Measurements from ENCODE around the gene CDCA5.

Gene CDCA5

DNA sequence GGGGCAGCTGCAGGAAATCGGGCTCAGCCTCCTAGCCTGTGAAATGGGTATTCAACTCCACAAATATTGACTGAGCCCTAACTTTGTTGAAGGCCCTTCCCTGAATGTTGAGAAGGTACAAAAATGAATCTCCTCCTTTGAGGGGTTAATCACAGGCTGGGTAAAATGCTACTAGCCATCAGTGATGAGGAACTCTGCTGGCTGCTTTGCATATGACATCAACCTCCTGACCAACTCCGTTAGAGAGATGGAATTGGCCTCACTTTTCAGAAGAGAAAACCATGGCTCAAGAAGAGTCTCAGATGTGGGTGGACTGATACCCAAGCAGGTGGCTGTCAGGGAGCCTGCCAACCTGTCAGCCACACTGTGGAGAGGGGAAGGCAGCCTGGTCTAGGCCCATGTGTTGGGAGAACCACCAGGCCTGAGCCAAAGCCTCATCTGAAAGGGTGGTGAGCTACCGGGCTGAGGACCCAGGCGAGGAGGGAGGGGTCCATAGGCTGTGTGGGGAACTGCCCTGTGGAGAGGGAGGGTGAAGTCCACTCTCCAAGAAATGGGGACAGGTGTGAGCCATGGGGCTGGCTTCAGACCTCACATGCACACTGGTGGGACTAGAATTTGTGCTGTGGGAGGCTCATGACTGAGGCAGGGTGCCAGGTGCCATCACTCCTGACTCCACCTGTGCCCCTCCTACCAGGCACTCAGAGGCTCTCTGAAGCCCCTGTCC lies 11.8 kb downstream of the CDCA5 start:
- no peak for DNase-seq (ENCODE audit: low read depth)

- DNase-seq (ENCODE audit: low read depth) = no peak
Observed at GRCh38 chr11:65069217-65069616, 14.6 kb downstream of the CDCA5 start.

- no peak for DNase-seq (ENCODE audit: low read depth)
Observed at GRCh38 chr11:65067446-65067845, 16.4 kb downstream of the CDCA5 start.

DNA sequence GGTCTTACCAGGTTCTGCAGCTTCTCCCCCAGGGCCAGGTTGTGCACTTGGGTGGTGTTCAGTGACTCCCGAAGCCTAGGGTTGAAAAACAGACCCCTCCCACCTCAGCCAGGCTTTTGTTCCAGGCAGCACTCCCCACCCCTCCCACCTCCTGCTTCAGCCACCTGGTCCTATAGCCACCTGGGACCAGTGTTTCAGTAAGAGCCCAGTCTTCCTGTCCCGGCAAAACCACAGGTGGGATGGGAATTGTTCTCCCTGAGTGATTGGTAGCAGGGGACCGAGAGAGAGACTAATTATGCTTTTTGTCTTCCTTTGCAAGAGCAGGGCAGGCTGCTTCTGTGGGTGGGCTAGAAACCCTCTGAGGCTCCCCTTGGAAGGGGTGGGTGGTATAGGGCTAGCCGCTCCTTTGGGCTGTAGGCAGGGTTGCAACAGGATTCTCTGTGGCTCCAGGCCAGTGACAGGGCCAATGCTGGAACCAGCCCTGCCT lies 17.0 kb downstream of the CDCA5 start:
- DNase-seq (ENCODE audit: low read depth) = no peak

DNA sequence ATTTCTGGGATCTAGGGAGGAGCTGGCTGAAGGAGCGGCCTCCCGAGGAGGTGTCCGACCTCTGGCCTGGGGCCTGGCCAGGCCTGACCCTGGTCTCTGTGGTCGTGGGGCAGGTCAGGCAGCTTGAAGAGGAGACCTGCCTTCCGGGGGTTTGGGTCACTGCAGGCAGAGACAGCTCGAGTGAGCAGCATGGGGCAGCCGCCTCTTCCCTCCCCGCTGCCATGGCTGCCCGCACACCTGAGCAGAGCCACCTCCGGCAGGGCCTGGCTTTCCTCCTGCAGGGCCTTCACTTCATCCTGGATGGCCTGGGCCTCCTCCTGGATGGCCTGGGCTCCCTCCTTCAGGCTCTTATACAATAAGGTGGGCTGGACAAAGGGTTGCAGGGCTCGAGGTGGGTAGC lies 17.5 kb downstream of the CDCA5 start:
- DNase-seq (ENCODE audit: low read depth) = no peak

DNA sequence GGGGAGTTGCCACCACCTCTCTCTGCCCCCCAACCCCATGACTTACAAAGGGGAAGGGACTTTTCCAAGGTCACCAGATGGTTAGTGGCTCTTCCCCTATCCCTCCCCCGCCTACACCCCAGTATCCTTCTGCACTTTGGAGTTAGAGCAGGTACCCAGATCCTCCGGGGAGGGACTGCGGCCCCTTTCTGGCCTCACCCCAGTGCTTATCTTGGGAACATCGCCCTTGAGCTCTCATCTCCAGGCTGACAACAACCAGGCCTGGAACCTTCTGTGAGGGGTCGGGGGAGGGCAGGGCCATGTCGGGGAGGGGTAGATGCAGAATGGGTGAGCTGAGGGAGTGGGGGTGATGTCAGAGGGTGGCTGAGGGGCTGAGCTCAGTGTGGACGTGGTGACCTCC lies 18.0 kb downstream of the CDCA5 start:
- no peak for DNase-seq (ENCODE audit: low read depth)

GRCh38 chr11:65064847-65065240 lies 19.0 kb downstream of the CDCA5 start:
- DNase-seq (ENCODE audit: low read depth) = no peak

GRCh38 chr11:65063532-65063931 lies 20.3 kb downstream of the CDCA5 start:
- no peak for DNase-seq (ENCODE audit: low read depth)

DNA sequence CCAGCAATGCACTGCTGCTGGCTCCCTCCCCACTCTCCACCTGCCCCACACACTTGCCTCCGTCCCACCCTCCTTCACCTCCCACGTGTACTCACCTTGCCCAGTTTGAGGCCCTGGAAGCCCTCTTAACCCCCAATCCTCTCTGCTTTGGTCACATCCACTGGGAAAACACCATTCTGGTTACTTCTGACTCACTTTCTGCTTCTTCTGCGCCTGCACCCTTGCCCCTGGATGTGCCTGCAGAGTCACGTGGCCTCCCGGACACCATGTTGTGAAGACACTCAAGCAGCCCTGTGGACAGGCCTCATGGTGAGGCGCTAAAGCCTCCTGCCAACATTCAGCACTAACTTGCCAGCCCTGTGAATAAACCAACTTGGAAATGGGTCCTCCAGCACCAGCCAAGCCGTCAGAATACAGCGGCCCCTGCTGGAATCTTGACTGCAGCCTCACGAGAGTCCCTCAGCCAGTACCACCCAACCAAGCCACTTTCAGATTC lies 22.9 kb downstream of the CDCA5 start:
- DNase-seq (ENCODE audit: low read depth) = no peak

DNA sequence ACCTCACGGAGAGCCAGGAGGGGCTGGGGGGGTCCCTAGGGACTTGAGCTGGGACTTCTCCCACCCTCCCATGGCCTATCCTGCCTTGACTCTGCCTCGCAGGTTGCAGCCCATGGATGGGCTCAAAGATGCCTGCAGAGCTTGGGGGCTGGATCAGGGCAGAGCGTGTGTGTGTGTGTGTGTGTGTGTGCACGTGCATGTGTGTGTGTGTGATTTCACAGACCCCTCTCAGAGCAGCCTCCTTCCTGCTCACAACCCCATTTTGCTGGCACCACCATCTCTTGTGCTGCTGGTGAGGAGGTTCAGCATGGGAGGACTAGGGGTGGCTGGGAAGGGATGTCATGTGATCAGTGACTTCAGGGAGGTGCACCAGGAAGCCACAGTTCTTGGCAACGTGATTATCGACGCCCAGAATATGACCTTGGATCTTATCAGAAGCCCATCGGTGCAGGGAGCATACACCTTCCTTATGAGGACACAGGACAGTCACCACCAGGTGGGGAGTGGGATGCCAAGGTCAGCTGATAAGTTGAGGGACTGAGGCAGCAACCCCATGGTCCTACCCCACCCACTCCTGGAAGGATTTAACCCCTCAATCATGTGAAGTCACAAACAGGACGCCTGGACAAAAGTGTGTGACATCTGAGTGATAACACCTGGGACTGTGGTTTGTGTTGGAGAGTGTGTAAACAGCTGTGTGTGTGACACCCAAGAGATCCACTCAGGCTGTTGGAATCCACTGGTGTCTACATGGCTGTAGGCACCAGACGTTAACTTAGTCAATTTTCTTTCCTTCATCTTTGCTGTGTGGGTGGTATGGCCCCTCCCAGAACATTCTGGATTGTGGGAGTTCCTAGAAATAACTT lies 23.6 kb downstream of the CDCA5 start:
- no peak for DNase-seq (ENCODE audit: low read depth)

GRCh38 chr11:65059523-65059922 lies 24.3 kb downstream of the CDCA5 start:
- DNase-seq (ENCODE audit: low read depth) = no peak

DNA sequence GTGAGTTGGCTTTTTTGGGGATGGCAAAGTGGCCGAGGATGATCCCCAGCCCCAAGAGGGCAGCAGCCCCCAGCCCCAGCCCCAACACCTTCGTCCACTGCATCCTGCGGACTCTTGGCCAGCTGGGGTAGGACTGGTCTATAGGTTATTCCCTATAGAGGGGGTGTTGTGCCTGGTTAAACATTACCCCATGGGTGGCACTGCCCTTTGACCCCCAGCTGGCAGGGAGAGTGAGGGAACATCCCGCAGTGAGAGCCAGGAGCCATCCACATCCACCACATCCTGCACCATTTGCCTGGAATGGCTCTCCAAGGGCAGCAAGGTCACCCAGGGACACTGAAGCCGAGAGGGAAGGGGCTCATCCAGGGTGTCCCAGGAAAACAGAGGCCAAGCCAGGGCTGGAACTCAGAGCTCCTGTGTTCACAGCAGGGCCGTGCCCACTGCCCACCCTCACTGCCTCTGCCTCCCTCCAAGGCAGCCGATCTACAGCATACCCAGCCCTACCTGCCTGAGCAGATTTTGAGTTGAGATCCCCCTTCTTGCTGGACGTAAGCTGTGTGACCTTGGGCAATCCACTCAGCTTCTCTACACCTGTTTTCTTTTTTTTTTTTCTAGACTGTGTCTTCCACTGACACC lies 25.3 kb downstream of the CDCA5 start, which contains the start of gene NAALADL1:
TSS of gene NAALADL1 (minus strand) at position 135 of the 636 bp plus-strand sequence. CDS start at position 103, 32 bp downstream.
- no peak for DNase-seq (ENCODE audit: low read depth)

GRCh38 chr11:65058012-65058411 lies 25.8 kb downstream of the CDCA5 start:
- no peak for DNase-seq (ENCODE audit: low read depth)

DNA sequence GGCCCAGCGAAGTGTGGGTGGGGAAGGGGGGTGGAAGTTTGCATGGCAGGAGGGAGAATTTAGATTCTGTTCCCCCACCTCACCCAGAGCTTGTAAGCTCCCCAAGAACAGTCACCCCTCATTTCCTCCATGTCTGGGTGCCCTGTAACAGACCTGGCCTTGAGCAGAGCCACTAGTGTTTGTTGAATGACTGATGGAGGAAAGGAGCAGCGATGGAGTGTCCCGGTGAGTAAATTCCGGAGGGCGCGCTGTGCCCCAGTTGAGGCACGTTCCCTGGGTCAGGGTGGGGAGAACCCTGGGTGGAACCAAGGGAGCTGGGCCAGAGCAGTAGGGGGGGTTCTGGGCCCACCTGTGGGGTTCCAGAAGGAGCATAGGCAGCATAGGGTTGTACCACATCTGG lies 26.3 kb downstream of the CDCA5 start:
- DNase-seq (ENCODE audit: low read depth) = no peak

DNA sequence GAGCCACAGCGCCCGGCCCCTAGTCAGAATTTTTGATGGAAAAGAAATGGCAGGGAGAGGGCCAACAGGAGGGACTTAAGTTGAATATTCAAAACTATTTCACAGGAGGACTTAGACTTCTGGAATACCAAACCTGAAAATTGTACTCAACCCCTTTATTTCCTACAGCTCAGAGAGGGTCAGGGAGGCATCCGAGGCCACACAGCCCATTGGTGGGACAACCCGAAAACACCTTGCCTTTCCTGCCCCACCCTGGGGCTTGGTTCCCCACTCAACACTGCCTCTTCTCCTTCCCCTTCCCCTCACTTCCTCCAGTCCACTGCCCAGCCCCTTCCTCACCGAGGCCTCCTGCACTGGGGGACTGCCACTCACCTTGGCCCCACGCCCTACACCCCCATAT lies 26.8 kb downstream of the CDCA5 start:
- DNase-seq (ENCODE audit: low read depth) = no peak

- DNase-seq (ENCODE audit: low read depth) = no peak
Observed at GRCh38 chr11:65055538-65055937, 28.3 kb downstream of the CDCA5 start.

DNA sequence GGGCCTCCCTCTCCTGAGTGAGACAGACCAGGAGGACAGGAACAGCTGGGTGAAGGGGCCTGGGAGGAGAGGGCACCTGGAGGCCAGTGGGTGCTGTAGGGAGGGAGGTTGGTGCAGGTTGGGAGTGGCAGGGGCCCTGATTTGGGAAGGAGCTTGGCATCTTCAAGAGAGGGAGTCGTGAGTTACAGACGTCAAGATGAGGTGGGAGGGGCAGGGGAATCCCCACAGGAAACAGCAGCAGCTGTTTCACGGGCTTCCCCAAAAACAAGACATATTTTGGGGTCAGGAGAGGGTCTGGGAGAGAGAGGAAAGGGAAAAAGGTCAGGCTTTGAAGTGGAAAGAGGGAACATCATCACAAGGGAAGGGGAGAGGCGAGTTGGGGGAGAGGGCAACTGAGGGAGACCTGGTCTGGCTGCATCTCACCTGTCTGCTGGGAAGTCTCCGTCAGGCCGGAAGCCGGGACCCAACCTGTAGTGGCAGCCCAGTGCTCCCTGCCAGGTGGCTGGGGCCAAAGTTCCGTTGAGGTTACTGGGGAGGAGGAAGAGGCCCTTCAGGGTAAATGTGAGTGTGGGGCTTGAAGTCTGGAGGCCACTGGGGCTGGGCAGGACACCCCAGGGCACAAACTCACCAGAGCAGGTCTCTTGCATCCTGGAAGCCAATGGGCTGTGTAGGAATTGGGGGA lies 29.9 kb downstream of the CDCA5 start:
- no peak for DNase-seq (ENCODE audit: low read depth)

DNA sequence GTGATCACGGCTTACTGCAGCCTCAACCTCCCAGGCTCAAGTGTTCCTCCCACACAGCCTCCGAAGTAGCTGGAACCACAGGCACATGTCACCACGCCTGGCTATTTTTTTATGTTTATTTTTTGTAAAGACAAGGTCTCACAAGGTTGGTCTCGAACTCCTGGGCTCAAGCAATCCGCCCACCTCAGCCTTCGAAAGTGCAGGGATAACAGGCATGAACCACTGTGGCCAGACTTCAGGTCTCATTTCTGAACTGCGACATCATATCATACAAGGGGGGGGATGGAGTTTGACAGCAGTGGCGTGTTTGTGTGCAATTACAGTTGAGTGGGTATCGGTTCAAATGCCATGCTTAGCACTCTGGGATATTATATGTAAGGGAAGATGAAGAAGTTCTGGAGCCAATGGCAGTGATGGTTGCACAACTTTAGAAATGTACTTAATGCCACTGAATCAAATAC lies 32.4 kb downstream of the CDCA5 start:
- DNase-seq (ENCODE audit: low read depth) = no peak

GRCh38 chr11:65047581-65048422 lies 36.0 kb downstream of the CDCA5 start:
- peak; percentile 13 for DNase-seq (ENCODE audit: low read depth)

DNA sequence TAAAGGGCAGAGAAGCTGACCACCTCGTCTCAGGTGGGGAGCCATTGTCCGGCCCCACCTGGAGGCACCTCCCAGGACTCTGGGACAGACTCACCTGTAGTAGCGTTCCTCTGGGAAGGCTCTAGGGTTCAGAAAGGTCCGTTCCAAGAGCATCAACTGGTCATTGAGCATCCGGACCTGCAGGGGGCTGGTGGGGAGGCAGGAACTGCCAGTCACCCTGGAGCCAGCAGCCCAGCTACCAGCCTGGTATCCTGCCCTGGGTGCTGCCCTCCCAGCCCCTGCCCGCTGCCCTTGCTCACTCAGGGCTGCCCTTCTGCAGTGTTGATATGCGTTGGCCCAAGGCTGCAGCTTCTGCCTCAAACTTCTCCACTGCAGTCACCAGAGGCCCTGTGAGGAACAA lies 38.1 kb downstream of the CDCA5 start:
- DNase-seq (ENCODE audit: low read depth) = no peak

DNA sequence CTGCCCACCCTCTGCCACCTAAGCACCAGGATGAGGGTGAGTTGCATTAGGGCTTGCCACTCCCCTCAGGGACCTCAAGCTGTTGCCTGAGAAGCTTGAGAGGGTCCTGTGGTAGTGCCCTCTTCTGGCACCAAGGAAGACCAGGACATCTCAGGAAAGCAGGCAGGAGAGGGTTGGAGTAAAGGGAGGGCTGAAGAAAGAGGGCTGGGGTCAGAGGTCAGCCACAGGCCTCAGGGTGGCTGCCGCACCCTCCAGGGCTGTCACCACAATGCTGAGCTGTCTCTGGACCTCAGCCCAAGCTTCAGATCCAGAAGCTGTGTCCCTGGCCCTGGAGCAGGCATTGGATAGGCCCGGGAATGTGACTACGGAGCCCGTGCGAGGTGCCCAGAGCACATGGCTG lies 38.8 kb downstream of the CDCA5 start:
- no peak for DNase-seq (ENCODE audit: low read depth)
